Prostate gland (tissue), 2 donors: Measurements from ENCODE around the gene PAPPA2. TPM values are rescaled to one million over a fixed set of nuclear protein-coding genes. Genes with fewer than 3 reads are reported as not detected.

Experiments used
- DNase-seq: peaks from one replicate; pipeline ENCODE4 v3.0.0-alpha.2; 2019; ENCODE audit warnings: low spot score
- H3K27ac ChIP-seq, 2 donors: fragments of 200-600 bp; sonication (generic); 2 replicates each; pipeline ENCODE4 v1.5.1; 2017 to 2019
- H3K27me3 ChIP-seq: fragments of 200-600 bp; sonication (generic); replicated peaks from 2 replicates; pipeline ENCODE4 v1.5.1; 2019; ENCODE audit not compliant: insufficient read depth
- H3K36me3 ChIP-seq, 2 donors: fragments of 200-600 bp; sonication (generic); 1 replicate in 1 of 2; 2 replicates in 1 of 2; pipeline versions ENCODE4 v1.5.1 to v1.8.1; 2017 to 2019
- H3K4me1 ChIP-seq: fragments of 200-600 bp; sonication (generic); replicated peaks from 2 replicates; pipeline ENCODE4 v1.5.1; 2019
- H3K4me3 ChIP-seq, 2 donors: fragments of 200-600 bp; sonication (generic); 2 replicates each; pipeline ENCODE4 v1.5.1; 2017 to 2019
- H3K9me3 ChIP-seq: fragments of 200-600 bp; sonication (generic); 2 replicates; pipeline ENCODE4 v1.5.1; 2017
- CTCF ChIP-seq, 4 experiments: fragments of 200-600 bp in 2 of 4; fragments of 450-650 bp in 2 of 4; sonication (generic) in 2 of 4; IDR thresholded peaks; 1 replicate in 3 of 4; 2 replicates in 1 of 4; pipeline ENCODE4 v1.5.1; 2016 to 2019; ENCODE audit warnings: antibody characterized with exemption in 4 of 4, mild to moderate bottlenecking in 2 of 4, moderate library complexity in 2 of 4
- POLR2A ChIP-seq: fragments of 450-650 bp; IDR thresholded peaks from one replicate; pipeline ENCODE4 v1.6.1; 2016; ENCODE audit warnings: antibody characterized with exemption, mild to moderate bottlenecking
- POLR2AphosphoS5 ChIP-seq: sonication (generic); formaldehyde crosslinking; IDR thresholded peaks from one replicate; pipeline ENCODE4 v1.6.1; 2017; ENCODE audit warnings: antibody characterized with exemption
- WGBS: methylation state at CpG from one replicate; pipeline ENCODE4 v1.1.5; 2018; 5-methylcytosine and 5-hydroxymethylcytosine counted together
- intact Hi-C: fragments of 100-400 bp; cut with DNase I; formaldehyde crosslinking; loops from one replicate; pipeline ENCODE4 v1.14.2; 2022
- total RNA-seq, 2 donors: library from RNA; depleted of rRNA; stranded (reverse); fragments of >200 nt; gene quantifications; one replicate each; pipeline ENCODE4 v1.1.0, GENCODE V29; 2016

Gene PAPPA2
- total RNA-seq, 2 donors from 2014 or later, result 0.36 to 1.9 TPM

GRCh38 chr1:176803596-176803995 lies 340.6 kb downstream of the PAPPA2 start:
- intact Hi-C loops, result no loop called here
- Histone ChIP-seq H3K36me3 (no peaks in the 10 kb centered on the region), H3K9me3 (no peaks in the 10 kb centered on the region), H3K4me1 (no peaks in the 10 kb centered on the region), H3K27ac (no peak overlapping the region), H3K4me3 (no peak overlapping the region), H3K27me3 (no peaks in the 10 kb centered on the region)
- TF ChIP-seq POLR2A, result no peak
- TF ChIP-seq CTCF (IDR thresholded peaks at IDR 0.05), result no peak
- TF ChIP-seq POLR2AphosphoS5, result no peak
- no peak for DNase-seq

GRCh38 chr1:176809292-176809691 lies 346.3 kb downstream of the PAPPA2 start:
- H3K27ac ChIP-seq, result no peak overlapping the region
- WGBS, result 85% methylated on average over 2 of the region's 2 CpGs
- DNase-seq, result no peak
- H3K4me3 ChIP-seq, result no peak overlapping the region
- no peaks in the 10 kb centered on the region for H3K27me3 ChIP-seq
- no peaks in the 10 kb centered on the region for H3K36me3 ChIP-seq
- no peak for TF ChIP-seq POLR2AphosphoS5
- TF ChIP-seq POLR2A, result no peak
- no peak for TF ChIP-seq CTCF (IDR thresholded peaks at IDR 0.05)
- H3K9me3 ChIP-seq, result no peaks in the 10 kb centered on the region
- intact Hi-C loops, result no loop called here
- H3K4me1 ChIP-seq, result no peaks in the 10 kb centered on the region

- H3K27me3 ChIP-seq, result no peaks in the 10 kb centered on the region
- no peaks in the 10 kb centered on the region for H3K36me3 ChIP-seq
- intact Hi-C loops, result no loop called here
- H3K27ac ChIP-seq, result no peak overlapping the region
- no peaks in the 10 kb centered on the region for H3K9me3 ChIP-seq
- 24% methylated on average over 4 of the region's 4 CpGs for WGBS
- H3K4me3 ChIP-seq, result no peak overlapping the region
- H3K4me1 ChIP-seq, result no peaks in the 10 kb centered on the region
- no peak for DNase-seq
- TF ChIP-seq POLR2A, result no peak
Measured at GRCh38 chr1:176811511-176812288, 348.7 kb downstream of the PAPPA2 start.

GRCh38 chr1:176815621-176816020 lies 352.6 kb downstream of the PAPPA2 start:
- Histone ChIP-seq H3K9me3 (no peaks in the 10 kb centered on the region), H3K4me1 (no peaks in the 10 kb centered on the region), H3K4me3 (no peak overlapping the region), H3K27me3 (no peaks in the 10 kb centered on the region), H3K36me3 (no peaks in the 10 kb centered on the region), H3K27ac (no peak overlapping the region)
- DNase-seq, result no peak
- intact Hi-C loops, result no loop called here
- 92% methylated on average over 6 of the region's 6 CpGs for WGBS
- TF ChIP-seq CTCF (IDR thresholded peaks at IDR 0.05) (no peak), POLR2A (no peak), POLR2AphosphoS5 (no peak)

- Histone ChIP-seq H3K4me1 (no peaks in the 10 kb centered on the region), H3K9me3 (no peaks in the 10 kb centered on the region), H3K27me3 (no peaks in the 10 kb centered on the region), H3K27ac (no peak overlapping the region), H3K4me3 (no peak overlapping the region), H3K36me3 (no peaks in the 10 kb centered on the region)
- TF ChIP-seq CTCF (IDR thresholded peaks at IDR 0.05) (no peak), POLR2AphosphoS5 (no peak), POLR2A (no peak)
- DNase-seq, result no peak
- 80% methylated on average over 3 of the region's 3 CpGs for WGBS
- intact Hi-C loops, result no loop called here
Measured at GRCh38 chr1:176816232-176816631, 353.3 kb downstream of the PAPPA2 start.
